ENCODE data around the gene PLXNA4.

Gene PLXNA4

GRCh38 chr7:132420527-132420926, 155.7 kb downstream of the PLXNA4 start:
- TF ChIP-seq CTCF (IDR thresholded peaks at IDR 0.05; ENCODE audit: low read depth, low read length) = no peak
- H3K4me3 ChIP-seq (ENCODE audit: low read depth, low read length) = no peak overlapping the region

- TF ChIP-seq CTCF (IDR thresholded peaks at IDR 0.05; ENCODE audit: low read depth, low read length) = no peak
- no peak overlapping the region for H3K4me3 ChIP-seq (ENCODE audit: low read depth, low read length)
Measured at GRCh38 chr7:132419542-132419941, 156.7 kb downstream of the PLXNA4 start.

GRCh38 chr7:132418840-132419239, 157.4 kb downstream of the PLXNA4 start:
- no peak overlapping the region for H3K4me3 ChIP-seq (ENCODE audit: low read depth, low read length)
- no peak for TF ChIP-seq CTCF (IDR thresholded peaks at IDR 0.05; ENCODE audit: low read depth, low read length)

- TF ChIP-seq CTCF (IDR thresholded peaks at IDR 0.05; ENCODE audit: low read depth, low read length) = no peak
- no peak overlapping the region for H3K4me3 ChIP-seq (ENCODE audit: low read depth, low read length)
Measured at GRCh38 chr7:132417103-132417906, 159.0 kb downstream of the PLXNA4 start.

- TF ChIP-seq CTCF (IDR thresholded peaks at IDR 0.05; ENCODE audit: low read depth, low read length) = no peak
- no peak overlapping the region for H3K4me3 ChIP-seq (ENCODE audit: low read depth, low read length)
Measured at GRCh38 chr7:132416395-132416794, 159.9 kb downstream of the PLXNA4 start.

GRCh38 chr7:132415259-132415658, 161.0 kb downstream of the PLXNA4 start:
- no peak overlapping the region for H3K4me3 ChIP-seq (ENCODE audit: low read depth, low read length)
- no peak for TF ChIP-seq CTCF (IDR thresholded peaks at IDR 0.05; ENCODE audit: low read depth, low read length)

- no peak for TF ChIP-seq CTCF (IDR thresholded peaks at IDR 0.05; ENCODE audit: low read depth, low read length)
Measured at GRCh38 chr7:132414857-132415256, 161.4 kb downstream of the PLXNA4 start.

More at GRCh38 chr7:132414857-132415256, 161.4 kb downstream of the PLXNA4 start:
- no peak overlapping the region for H3K4me3 ChIP-seq (ENCODE audit: low read depth, low read length)

Data from WI38 (cell line).